H9 (cell line): ENCODE data around the gene BRINP2. TPM values are rescaled to one million over a fixed set of nuclear protein-coding genes. Genes with fewer than 3 reads are reported as not detected.

Source experiments
- DNase-seq: peaks from one replicate; pipeline ENCODE4 v3.0.0-alpha.2; 2017
- H2AFZ ChIP-seq: one replicate; pipeline ENCODE4 v1.6.1; 2013; ENCODE audit warnings: mild to moderate bottlenecking, low read length, control low read depth, moderate library complexity
- H2AK5ac ChIP-seq: 2 replicates; pipeline ENCODE4 v1.6.1; 2013; ENCODE audit warnings: low read length, control low read depth, mixed read lengths; ENCODE audit not compliant: insufficient read length
- H2BK120ac ChIP-seq: one replicate; pipeline ENCODE4 v1.6.1; 2013; ENCODE audit warnings: low read depth, mild to moderate bottlenecking, low read length, control low read depth, inconsistent platforms; ENCODE audit not compliant: poor library complexity, severe bottlenecking
- H2BK12ac ChIP-seq: 2 replicates; pipeline ENCODE4 v1.6.1; 2013; ENCODE audit warnings: low read length, control low read depth, mixed read lengths, low read depth; ENCODE audit not compliant: insufficient read length
- H2BK15ac ChIP-seq: 2 replicates; pipeline ENCODE4 v1.6.1; 2013; ENCODE audit warnings: low read depth, low read length, control low read depth
- H2BK20ac ChIP-seq: one replicate; pipeline ENCODE4 v1.6.1; 2013; ENCODE audit warnings: low read depth, mild to moderate bottlenecking, low read length, control low read depth, inconsistent platforms; ENCODE audit not compliant: poor library complexity, severe bottlenecking
- H2BK5ac ChIP-seq: 2 replicates; pipeline ENCODE4 v1.6.1; 2013; ENCODE audit warnings: low read length, control low read depth, mixed read lengths; ENCODE audit not compliant: insufficient read length
- H3K14ac ChIP-seq: 2 replicates; pipeline ENCODE4 v1.6.1; 2013; ENCODE audit warnings: low read length, control low read depth; ENCODE audit not compliant: insufficient read depth
- H3K18ac ChIP-seq: 2 replicates; pipeline ENCODE4 v1.6.1; 2013; ENCODE audit warnings: low read depth, mild to moderate bottlenecking, mixed read lengths, low read length, control low read depth; ENCODE audit not compliant: insufficient read length
- H3K23ac ChIP-seq: 2 replicates; pipeline ENCODE4 v1.6.1; 2013; ENCODE audit warnings: low read length, control low read depth, mixed read lengths, low read depth; ENCODE audit not compliant: insufficient read length
- H3K23me2 ChIP-seq: 2 replicates; pipeline ENCODE4 v1.6.1; 2013; ENCODE audit warnings: low read depth, mild to moderate bottlenecking, mixed read lengths, low read length, control low read depth; ENCODE audit not compliant: insufficient read length, poor library complexity, severe bottlenecking
- H3K27ac ChIP-seq: 2 replicates; pipeline ENCODE4 v1.5.1; 2013; ENCODE audit warnings: low read length, control low read depth, mixed read lengths, low read depth; ENCODE audit not compliant: insufficient read length
- H3K27me3 ChIP-seq: 2 replicates; pipeline ENCODE4 v1.6.1; 2013; ENCODE audit warnings: low read length, control low read depth, inconsistent platforms; ENCODE audit not compliant: insufficient read depth
- H3K4ac ChIP-seq: 2 replicates; pipeline ENCODE4 v1.6.1; 2013; ENCODE audit warnings: low read depth, mild to moderate bottlenecking, control low read depth, inconsistent platforms, low read length, moderate library complexity
- H3K4me1 ChIP-seq: 2 replicates; pipeline ENCODE4 v1.6.1; 2013; ENCODE audit warnings: low read length, control low read depth, inconsistent platforms; ENCODE audit not compliant: insufficient read depth
- H3K4me2 ChIP-seq: 2 replicates; pipeline ENCODE4 v1.6.1; 2013; ENCODE audit warnings: low read length, control low read depth, mixed read lengths; ENCODE audit not compliant: insufficient read length, insufficient read depth
- H3K56ac ChIP-seq: 2 replicates; pipeline ENCODE4 v1.6.1; 2013; ENCODE audit warnings: low read depth, mild to moderate bottlenecking, mixed read lengths, low read length, control low read depth; ENCODE audit not compliant: insufficient read length
- H3K79me1 ChIP-seq: 2 replicates; pipeline ENCODE4 v1.6.1; 2013; ENCODE audit warnings: low read depth, mild to moderate bottlenecking, moderate library complexity, low read length, control low read depth, inconsistent platforms; ENCODE audit not compliant: insufficient read depth, poor library complexity, severe bottlenecking
- H3K79me2 ChIP-seq: 2 replicates; pipeline ENCODE4 v1.6.1; 2013; ENCODE audit warnings: low read length, control low read depth, inconsistent platforms; ENCODE audit not compliant: insufficient read depth
- H3K9ac ChIP-seq: 2 replicates; pipeline ENCODE4 v1.6.1; 2013; ENCODE audit warnings: low read length, control low read depth, mixed read lengths; ENCODE audit not compliant: insufficient read length; ENCODE audit errors: extremely low read depth
- H3K9me3 ChIP-seq: one replicate; pipeline ENCODE4 v1.6.1; 2013; ENCODE audit warnings: low read depth, low read length, inconsistent platforms; ENCODE audit not compliant: control insufficient read depth
- H3T11ph ChIP-seq: one replicate; pipeline ENCODE4 v1.6.1; 2013; ENCODE audit warnings: mild to moderate bottlenecking, low read length, control low read depth, inconsistent platforms
- H4K20me1 ChIP-seq: one replicate; pipeline ENCODE4 v1.6.1; 2013; ENCODE audit not compliant: control insufficient read depth, insufficient read length, insufficient read depth
- H4K5ac ChIP-seq: 2 replicates; pipeline ENCODE4 v1.6.1; 2013; ENCODE audit warnings: low read depth, mild to moderate bottlenecking, mixed read lengths, low read length, control low read depth; ENCODE audit not compliant: insufficient read length
- H4K8ac ChIP-seq: replicated peaks from 2 replicates; pipeline ENCODE4 v1.6.1; 2013; ENCODE audit warnings: low read length, control low read depth, mixed read lengths, low read depth; ENCODE audit not compliant: insufficient read length
- H4K91ac ChIP-seq: 2 replicates; pipeline ENCODE4 v1.6.1; 2013; ENCODE audit warnings: low read depth, mild to moderate bottlenecking, moderate library complexity, mixed read lengths, low read length, control low read depth; ENCODE audit not compliant: insufficient read length
- H3K27ac Mint-ChIP-seq, 3 experiments: 2 replicates in 2 of 3; 3 replicates in 1 of 3; pipeline ENCODE4 v1.8.0; 2020 to 2021; ENCODE audit warnings: mixed read lengths in 3 of 3, mild to moderate bottlenecking in 1 of 3, moderate library complexity in 1 of 3
- H3K27me3 Mint-ChIP-seq: 2 replicates; pipeline ENCODE4 v1.8.0; 2021; ENCODE audit warnings: low read depth, mild to moderate bottlenecking, moderate library complexity, mixed read lengths
- H3K36me3 Mint-ChIP-seq, 3 experiments: 2 replicates in 2 of 3; 3 replicates in 1 of 3; pipeline ENCODE4 v1.8.0; 2020 to 2021; ENCODE audit warnings: low read depth in 3 of 3, mixed read lengths in 3 of 3; ENCODE audit not compliant: insufficient read depth in 1 of 3
- H3K4me1 Mint-ChIP-seq, 2 experiments: 2 replicates each; pipeline ENCODE4 v1.8.0; 2020; ENCODE audit warnings: mixed read lengths in 2 of 2
- H3K4me3 Mint-ChIP-seq, 2 experiments: 2 replicates in 1 of 2; 3 replicates in 1 of 2; pipeline ENCODE4 v1.8.0; 2020 to 2021; ENCODE audit warnings: mild to moderate bottlenecking in 2 of 2, mixed read lengths in 2 of 2, moderate library complexity in 1 of 2
- H3K9me3 Mint-ChIP-seq, 2 experiments: 2 replicates in 1 of 2; 3 replicates in 1 of 2; pipeline ENCODE4 v1.8.0; 2020; ENCODE audit warnings: mild to moderate bottlenecking in 2 of 2, mixed read lengths in 2 of 2, moderate library complexity in 1 of 2
- WGBS: extraction: QIAGEN DNeasy Blood & Tissue Kit; methylation state at CpG from one replicate; pipeline ENCODE4 v1.1.7; 2013; ENCODE audit warnings: missing lambda C conversion rate, low lambda C conversion rate, mixed read lengths; ENCODE audit not compliant: insufficient read length; ENCODE audit errors: extremely low coverage; 5-methylcytosine and 5-hydroxymethylcytosine counted together
- total RNA-seq: library from RNA; stranded (reverse); gene quantifications from 2 replicates; pipeline ENCODE4 v1.2.1, GENCODE V29; 2021
- TF ChIP-seq, protein P1 (sequence below): fragments of 200-600 bp; sonication (generic); conservative IDR thresholded peaks from 3 replicates; pipeline ENCODE4 v1.8.0; 2021; ENCODE audit warnings: antibody characterized with exemption, mild to moderate bottlenecking

Gene BRINP2
- total RNA-seq, 1 experiment from 2014 or later, result not detected

DNA sequence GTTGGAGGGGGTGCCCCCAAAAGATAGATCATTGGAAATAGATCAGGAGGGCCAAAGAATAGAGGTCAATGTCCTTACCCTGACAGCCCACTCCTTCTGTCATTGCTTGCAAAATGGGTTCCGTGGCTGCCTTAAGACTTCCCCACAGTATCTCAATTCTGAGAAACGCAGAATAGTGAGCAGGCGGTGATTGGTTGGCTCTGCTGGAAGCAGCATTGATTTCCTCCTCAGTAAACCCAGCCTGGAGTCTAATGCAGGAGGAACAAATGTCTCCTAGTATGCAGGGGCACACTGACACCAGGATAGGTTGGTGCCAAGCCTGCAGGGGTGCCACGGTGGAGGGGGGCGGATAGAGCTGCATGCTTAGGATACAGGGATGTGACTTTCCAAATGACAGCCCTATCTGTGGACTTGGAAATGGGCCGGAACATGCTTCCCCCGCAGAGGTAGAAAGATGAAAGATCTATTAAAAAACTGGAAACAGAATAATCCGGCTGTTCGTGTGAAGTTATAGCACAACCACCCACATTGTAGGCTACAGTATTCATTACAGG is 76.9 kb downstream of the BRINP2 start:
- no peaks in the 10 kb centered on the region for H3K79me2 ChIP-seq
- H3K4me3 Mint-ChIP-seq, result no peak overlapping the region
- no peak overlapping the region for H2AFZ ChIP-seq
- peaks cover 12 to 30% of the 10 kb centered on the region in 2 experiments for H3K4me1 Mint-ChIP-seq
- no peak overlapping the region for H3K4me2 ChIP-seq
- H3K27ac ChIP-seq, result no peak overlapping the region
- H3K27ac Mint-ChIP-seq, result peak overlapping the region in 1 of 3 experiments; percentile 93; a peak in 2 of 7 replicates
- no peak overlapping the region for H3K14ac ChIP-seq
- peaks cover 2% of the 10 kb centered on the region; the same call in 1 of the 2 replicates for H3K27me3 Mint-ChIP-seq
- H2BK12ac ChIP-seq, result no peak overlapping the region
- no peaks in the 10 kb centered on the region for H3K79me1 ChIP-seq
- no peak overlapping the region for H3K4ac ChIP-seq
- H2AK5ac ChIP-seq, result no peak overlapping the region
- no peak overlapping the region for H3K18ac ChIP-seq
- H3K36me3 Mint-ChIP-seq, result no peaks in the 10 kb centered on the region
- DNase-seq, result no peak
- TF ChIP-seq, protein P1, sequence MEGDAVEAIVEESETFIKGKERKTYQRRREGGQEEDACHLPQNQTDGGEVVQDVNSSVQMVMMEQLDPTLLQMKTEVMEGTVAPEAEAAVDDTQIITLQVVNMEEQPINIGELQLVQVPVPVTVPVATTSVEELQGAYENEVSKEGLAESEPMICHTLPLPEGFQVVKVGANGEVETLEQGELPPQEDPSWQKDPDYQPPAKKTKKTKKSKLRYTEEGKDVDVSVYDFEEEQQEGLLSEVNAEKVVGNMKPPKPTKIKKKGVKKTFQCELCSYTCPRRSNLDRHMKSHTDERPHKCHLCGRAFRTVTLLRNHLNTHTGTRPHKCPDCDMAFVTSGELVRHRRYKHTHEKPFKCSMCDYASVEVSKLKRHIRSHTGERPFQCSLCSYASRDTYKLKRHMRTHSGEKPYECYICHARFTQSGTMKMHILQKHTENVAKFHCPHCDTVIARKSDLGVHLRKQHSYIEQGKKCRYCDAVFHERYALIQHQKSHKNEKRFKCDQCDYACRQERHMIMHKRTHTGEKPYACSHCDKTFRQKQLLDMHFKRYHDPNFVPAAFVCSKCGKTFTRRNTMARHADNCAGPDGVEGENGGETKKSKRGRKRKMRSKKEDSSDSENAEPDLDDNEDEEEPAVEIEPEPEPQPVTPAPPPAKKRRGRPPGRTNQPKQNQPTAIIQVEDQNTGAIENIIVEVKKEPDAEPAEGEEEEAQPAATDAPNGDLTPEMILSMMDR, result no peak
- no peak overlapping the region for H2BK20ac ChIP-seq
- H3K9me3 ChIP-seq, result no peaks in the 10 kb centered on the region
- no peak overlapping the region for H2BK120ac ChIP-seq
- H2BK5ac ChIP-seq, result no peak overlapping the region
- no peak overlapping the region for H4K91ac ChIP-seq
- H3K27me3 ChIP-seq, result no peaks in the 10 kb centered on the region
- H3K23me2 ChIP-seq, result no peaks in the 10 kb centered on the region
- no peak overlapping the region for H3K9ac ChIP-seq
- H4K5ac ChIP-seq, result no peak overlapping the region
- no peak overlapping the region for H4K8ac ChIP-seq
- H3K9me3 Mint-ChIP-seq, result no peaks in the 10 kb centered on the region
- WGBS, result no CpG with 5 or more reads among the region's 9 CpGs
- no peaks in the 10 kb centered on the region for H3K4me1 ChIP-seq
- H3K56ac ChIP-seq, result no peak overlapping the region
- no peak overlapping the region for H3T11ph ChIP-seq
- no peak overlapping the region for H2BK15ac ChIP-seq
- no peak overlapping the region for H3K23ac ChIP-seq
- no peaks in the 10 kb centered on the region for H4K20me1 ChIP-seq
